ENCODE data around the gene WNT11.

Gene WNT11

DNA sequence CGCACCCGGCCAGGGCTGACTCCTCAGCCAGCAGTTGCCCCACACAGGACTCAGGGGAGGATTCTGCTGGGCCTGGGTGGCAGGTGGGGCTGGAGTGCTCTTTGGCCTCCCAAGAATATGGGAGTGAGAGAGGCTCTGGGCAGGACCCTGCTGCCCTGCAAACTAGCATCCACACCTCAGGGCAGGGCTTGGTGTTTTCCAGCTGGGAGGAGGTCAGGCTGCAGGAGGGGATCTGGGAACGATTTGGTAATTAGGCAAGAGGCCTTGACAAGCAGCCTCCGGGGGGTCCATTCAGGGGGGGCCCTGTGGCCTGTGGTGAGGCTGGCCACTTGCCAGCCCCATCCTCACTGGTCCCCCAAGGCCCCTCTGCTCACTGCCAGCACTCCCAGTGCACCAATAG, 35.8 kb downstream of the WNT11 start:
- DNase-seq: no peak

DNA sequence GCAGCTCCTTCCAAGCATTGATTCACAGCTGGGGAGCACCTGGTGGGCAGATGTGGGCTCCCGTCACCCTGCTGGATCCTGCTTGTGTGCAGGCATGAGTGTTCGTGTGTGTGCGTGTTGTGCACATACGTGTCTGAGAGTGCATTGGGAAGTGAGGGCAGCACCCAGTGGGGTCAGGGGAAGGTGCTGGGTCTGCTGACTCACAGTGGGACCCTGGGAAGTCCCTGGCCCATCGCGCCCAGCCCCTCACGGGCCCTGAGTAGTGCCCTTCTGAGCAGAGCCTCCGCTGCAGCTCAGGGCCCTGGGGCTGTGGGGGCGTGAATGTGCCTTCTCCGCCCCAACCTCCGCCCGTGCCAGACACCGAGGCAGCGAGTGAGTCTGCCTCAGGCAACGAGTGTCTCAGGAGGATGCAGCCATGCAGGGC, 36.8 kb downstream of the WNT11 start:
- DNase-seq: no peak

DNA sequence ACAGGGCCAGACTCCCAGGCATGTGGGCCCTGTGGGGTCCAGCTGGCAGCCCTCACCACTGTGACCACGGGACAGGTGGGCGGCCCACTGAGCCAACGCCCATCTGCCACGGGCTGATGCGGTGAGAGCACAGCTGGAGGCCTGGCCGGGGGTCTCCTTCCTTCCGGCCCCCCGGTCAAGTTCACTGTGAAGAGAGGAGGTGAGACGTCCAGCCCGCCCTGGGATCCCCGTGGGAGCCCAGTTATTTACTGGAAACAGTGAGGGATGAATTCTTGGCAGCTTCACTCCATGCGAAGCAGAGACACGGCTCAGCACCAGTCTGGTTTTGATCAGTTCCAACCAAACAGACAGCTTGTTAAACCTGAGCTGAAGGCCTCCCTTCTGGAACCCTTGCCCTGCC, 38.7 kb downstream of the WNT11 start:
- DNase-seq: no peak

DNA sequence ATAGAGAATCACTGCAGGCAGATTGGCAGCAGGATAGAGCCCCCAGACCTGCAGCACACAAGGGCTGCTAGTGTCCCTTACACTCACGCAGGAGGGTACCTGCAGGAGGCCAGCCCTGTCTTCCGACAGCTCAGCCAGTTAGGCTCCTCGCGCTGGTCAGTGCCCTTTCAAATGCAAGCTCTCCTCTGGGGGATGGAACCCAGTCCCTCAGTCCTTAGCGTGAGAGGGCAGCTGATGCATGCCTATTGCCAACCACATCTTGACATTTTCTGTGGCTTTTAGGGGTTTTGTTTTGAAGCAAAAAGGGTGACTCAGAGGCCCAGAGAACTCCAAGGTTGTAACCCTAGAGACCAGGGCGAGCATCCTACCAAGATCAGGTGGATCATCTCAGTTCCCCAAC, 40.0 kb downstream of the WNT11 start:
- DNase-seq: no peak

DNA sequence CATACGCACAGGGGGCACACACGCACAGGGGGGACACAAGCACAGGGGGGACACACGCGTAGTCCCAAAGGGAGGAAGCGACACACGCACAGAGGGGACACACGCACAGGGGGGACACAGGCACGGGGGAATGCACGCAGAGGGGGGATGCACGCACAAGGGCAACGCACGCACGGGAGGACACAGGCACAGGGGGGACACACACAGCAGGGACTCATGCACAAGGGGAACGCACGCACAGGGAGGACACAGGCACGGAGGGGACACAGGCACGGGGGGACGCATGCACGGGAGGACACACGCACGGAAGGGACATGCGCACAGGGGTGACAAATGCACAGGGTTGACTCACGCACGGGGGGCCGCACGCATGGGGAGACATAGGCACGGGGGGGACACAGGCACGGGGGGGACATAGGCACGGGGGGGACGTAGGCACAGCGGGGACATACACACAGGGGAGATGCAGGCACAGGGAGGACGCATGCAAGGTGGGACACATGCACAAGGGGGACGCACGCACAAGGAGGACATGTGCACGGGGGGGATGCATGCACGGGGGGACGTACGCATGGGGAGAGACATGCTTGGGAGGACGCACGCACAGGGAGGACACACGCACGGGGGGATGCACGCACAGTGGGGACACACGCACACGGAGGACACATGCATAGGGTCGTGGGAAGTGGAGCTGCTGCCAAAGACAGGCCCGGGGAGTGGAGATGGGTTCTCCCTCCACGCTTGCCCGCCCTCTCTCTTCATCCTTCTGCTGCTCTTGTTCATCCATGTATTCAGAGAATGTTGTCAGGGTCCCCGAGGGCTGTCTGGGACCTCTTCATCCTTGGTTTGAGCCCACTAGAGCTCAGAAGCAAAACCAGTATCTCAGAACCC, 41.2 kb downstream of the WNT11 start:
- no peak for DNase-seq

DNA sequence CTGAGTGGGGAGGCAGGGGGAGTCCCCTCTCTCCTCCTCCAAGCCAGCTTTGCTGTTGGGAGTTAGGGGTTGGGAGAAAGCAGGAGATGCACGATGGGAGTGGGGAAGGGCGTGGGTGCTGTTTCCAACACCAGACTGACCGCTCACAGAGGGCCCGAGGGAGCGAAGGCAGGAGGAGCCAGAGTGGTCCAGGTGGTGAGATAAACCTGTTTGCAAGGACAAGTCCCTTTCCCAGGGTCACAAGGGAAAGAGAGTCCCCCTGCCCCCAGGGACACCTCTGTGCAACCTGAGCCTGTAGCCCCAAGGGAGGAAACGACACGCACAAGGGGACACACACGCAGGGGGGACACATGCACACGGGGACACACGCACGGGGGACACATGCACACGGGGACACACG, 42.2 kb downstream of the WNT11 start:
- DNase-seq: no peak

DNA sequence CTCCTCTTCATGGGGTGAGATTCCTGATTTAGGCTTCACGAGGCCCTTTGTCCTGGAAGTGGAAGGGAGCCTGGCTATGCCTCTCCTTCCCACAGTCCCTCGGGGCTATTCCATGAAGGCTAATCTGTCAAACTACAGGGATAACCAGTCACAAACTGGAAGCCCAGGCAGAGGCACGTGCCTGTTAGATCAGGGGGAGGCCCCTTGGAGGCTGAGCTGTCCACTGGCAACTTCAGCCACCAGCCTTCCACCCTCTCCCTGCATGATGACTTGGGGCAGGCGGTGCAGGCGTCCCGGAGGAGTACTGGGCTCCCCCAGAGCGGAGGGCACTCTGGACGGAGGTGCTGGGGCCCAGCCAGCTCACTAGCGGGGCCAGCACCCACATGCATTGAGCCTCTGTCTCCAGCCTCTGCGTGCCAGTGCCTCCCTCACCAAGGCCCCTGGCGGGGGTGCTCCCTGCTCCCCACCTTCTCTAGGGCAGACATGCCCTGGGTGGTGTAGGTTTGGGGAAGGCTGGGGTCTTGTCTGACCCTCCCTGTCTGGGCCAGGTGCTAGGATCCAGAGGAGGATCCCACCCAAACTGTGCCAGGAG, 42.9 kb downstream of the WNT11 start:
- no peak for DNase-seq

DNA sequence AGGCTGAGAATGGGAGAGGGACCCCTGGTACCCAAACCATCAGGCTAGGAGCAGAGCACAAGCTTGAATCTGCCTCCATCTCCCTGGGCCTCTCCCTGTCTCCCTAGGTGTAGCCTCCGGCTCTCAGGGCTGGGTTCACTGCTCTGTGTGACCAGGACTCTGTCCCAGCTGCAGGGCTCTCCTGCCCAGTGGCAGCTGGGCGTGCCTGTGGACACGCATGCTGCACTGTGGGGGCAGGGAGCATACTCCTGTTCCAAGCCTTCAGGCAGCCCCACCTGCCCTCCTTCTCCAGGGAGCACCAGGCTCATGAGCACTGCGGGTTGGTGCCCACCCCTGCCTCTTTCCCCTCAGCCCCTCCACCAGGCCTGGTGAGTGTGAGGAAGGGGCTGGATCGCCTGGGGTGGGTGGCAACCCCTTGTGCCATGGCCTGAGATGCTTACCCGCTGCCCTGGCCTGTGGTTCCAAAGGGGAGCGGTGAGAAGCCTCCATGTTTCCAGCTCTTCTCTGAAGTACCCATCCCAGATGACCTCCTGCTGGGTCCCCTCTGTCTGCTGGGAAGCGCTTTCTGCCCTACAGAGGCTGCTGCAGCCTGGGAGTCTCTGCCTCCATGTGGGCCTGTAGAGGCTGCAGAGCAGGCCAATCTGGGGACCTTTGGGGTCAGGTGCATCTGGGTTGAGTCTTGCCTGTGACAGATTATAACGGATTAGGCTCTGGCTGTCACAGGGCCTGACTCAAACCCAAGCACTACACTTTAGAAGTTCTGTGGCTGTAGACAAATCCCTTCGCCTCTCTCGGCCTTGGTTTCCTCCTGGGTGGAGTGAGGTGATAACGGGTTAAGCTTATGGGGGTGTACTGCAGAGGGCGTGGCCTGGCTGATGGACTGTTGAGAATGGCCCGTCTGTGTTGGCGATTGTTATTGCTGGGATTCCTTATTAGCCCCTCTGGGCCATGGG, 43.7 kb downstream of the WNT11 start:
- DNase-seq: no peak

DNA sequence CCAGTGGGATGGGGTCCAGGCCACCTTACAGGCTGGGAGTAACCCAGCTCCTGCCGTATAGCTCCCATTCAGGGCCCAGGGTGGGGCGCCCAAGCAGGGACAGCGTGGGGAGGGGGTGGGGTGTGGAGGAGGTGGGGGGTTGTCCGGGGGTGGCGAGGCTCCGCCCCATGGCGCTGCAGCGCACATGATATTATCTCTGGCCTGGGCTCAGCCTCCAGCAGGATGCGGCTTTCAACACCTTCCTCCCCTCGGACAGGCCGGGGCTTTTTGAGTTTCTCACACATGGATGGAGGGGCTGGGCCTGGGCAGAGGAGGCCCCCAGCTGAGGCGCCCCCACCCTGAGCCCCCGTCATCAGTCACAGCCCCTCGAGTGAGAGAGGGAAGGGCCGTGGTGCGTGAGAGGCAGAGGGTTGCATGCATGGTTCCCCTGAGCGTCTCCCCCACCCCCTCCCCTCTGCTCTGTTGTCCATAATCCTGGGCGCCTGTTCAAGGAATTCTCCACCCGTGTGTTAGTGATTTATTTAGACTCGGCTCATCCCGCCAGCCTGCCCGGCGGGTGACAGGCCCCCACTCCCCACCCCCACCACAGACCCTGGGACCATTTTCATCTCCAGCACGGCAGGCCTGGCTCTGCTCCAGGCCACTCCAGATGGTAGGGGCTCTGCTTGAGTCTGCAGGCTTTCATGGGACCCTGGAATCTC, 44.9 kb downstream of the WNT11 start:
- DNase-seq: no peak

DNA sequence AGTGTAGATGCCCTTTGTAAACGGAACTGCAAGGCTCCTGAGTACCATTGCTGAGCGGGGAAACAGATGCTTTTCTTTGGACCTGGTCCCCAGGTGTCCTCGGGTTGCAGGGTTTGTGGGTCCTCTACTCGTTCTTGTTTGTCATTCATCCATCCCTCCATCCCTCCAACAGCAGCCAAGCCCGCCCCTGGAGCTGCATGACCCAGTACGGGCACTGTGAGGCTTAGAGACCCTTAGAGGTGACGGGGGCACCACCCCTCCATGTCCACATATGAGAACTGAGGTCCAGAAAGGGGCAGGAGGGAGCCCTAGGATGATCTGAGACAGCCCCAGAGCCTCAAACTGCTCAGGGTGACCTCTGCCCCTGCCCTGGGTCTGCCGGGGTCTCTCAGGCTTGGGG, 45.4 kb downstream of the WNT11 start:
- DNase-seq: no peak

DNA sequence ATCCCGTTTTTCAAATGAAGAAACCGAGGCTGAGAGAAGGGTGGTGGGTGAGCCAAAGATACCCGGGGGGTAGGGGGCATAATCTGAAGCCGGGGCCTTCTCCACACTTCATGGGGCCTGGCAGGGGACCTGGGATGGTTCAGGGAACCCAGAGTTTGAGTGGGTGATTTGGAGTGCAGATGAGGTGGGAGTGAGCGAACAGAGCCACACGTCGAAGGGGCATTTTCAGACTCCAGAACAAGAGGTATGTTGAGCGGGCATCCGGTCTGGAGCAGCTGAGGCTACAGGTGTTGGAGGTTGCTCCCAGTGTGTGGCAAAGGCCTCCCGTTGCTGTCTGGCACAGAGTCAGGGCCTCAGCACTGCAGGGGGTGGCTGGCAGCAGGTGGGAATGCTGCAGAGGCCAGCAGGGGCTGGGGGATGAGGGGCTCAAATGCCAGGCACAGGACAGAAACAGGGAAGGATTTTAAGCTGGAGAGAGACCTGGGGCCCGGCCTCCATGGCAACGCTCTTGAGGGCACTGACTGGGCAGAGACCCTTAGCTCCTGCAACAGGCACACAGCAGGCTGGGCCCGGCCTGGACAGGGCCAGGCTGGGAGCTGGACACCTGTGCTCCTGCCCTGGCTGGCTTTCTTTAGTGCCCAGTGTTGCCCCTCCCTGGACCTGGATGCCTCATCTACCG, 46.2 kb downstream of the WNT11 start:
- DNase-seq: no peak

DNA sequence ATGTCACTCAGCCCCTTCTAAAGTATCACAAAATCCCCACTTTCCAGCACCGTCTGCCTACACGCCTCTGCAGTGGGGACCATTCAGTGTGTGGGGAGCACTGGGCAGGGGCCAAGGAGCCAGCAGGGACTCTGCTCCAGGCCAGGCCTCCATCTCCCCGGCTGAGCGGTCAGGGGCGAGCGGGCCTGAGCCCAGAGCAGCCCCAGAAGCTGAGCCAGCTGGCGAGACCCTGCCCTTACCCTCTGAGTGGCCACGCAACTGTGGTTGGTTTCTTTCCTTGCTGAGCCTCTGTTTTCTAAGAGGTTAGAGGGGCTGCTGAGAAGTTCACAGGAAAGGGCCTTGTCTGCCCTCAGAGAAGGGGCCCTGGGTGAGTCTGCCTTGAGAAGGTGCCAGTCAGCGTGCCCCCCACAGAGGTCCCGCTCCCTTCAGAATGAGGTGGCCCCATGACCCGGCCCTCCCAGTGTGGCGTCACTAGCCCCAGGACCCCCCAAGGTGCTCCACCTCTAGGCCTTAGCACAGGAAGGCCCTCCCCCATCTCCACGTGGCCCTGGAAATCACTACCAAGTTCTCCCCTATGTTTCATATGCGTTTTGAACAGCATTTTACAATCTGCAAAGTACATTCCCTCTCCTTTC, 46.9 kb downstream of the WNT11 start:
- DNase-seq: no peak

DNA sequence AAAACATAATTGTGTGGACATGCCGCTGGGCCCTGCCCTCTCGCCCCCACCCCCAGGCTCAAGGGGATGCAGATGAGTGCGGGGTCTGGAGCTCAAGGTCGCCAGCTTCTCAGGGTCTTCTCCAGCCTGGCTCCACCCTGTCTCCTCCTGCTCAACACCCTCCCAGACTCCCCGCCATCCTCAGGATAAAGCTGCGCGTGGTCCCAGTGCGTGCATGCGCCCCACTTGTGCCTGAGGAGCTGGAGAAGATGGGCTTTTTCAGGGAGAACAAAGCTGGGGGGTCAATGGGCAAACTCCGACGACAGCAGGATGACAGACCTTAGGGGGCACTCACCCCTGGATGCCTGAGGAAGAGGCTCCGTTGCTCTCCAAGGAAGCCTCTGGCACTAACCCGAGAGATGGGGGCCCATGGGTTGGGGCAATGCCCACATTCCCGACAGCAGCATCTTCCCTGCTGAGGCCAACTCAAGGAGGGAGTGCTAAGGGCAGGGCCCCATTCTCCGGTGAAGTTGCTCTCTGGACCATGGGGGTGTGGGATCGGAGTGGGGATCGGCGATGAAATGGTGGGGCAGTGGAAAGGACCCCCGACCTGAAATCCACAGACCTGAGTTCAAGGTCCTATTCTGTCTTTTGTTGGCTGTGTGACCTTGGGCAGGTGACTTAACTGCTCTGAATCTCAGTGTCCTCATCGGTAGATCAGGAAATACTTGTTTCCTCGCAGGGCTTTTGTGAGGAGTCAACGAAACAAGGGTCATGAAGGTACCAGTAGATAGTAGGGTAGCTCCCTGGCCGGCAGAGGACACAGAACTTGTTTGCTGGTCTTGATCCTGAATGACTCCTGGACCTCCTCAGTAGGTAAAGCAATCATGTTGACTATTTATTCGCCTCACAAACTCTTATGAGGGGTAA, 47.7 kb downstream of the WNT11 start:
- no peak for DNase-seq

DNA sequence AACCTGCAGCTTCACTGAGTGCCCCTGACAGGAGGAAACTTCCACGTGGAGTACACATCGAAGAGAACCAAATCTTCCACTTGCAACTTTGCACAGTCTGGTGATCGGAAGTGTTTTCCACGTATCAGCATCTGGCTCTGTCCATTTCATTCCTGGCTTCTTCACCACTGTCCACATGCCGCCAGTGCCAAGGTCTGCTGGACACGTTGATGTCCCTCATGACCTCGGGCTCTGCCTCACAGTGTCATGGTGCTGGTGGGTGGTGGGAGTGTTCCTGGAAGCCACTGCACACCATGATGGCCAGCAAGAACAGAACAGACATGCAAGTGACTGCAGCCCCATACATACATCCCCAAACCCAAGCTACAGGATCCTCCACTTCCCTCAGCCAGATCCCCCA, 48.4 kb downstream of the WNT11 start:
- DNase-seq: no peak

DNA sequence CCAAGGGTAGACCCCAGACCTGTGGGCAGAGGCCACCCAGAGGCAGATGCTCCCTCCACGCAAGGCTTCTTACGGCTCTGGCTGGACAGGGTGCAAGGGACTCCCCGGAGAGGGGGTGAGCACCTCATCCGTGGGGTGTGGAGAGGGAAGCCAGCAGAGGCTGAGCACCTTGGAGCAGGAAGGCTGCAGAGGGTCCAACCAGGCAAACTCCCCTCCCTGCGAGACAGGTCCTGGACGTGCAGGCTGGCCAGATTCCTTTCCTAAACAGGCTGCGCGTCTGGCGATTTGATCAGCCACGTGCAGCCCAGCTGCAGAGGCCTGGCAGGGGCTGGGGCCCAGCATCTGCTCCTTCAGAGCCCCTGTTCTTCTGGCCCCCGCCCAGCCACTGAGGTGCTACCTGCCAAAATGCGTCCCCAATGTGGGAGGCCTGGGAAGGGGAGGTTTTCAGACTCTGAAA, 49.3 kb downstream of the WNT11 start:
- DNase-seq: no peak

DNA sequence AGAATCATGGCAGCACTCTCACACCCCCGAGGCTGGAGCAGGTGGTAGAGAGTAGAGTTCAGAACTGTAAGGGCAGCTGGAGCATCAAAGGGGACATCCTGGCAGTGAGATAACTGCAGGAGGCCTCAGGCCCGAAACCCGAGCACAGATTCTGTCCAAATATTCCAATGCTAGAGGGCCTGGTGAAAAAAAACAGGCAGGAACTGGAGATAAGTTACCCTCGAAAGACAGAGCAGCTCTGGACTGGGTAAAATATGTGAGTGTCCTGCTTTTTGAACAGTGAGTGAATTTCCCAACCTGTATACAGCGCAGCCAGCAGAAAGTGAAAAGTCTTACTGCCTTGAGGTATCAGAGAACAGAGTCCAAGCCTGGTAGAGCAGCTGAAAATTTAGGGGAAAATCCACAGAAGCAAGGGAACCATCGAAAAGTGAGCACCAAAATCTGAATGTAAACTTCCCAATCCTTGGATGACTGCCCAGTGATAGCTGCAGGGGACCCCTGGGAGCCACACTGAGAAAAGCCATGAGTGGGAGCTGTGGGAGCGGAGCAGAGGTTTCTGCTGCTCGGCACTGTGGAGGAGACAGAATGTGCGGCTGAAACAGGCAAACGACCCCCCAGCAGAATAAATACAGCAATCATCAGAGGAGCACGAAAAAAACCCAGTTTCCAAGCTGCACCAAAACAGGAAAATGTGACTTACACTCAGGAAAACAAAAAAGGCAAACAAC, 50.6 kb downstream of the WNT11 start:
- no peak for DNase-seq

DNA sequence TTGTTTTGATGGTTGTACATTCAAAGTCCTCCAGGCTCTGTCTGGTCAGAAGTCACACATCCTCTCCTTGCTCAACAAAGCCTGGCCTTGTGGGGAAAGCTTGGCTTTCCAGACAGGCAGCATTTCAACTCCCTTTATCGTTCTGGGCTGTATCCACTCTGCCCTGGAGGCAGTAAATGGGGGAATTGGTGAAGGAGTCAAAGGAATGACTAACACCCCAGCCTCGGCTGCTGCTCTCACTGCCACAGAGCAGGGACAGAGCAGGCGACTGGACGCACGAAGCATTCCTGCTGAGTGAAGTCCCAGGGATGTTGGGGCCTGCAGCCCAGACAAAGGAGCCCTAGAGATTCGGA, 52.8 kb downstream of the WNT11 start:
- DNase-seq: no peak

DNA sequence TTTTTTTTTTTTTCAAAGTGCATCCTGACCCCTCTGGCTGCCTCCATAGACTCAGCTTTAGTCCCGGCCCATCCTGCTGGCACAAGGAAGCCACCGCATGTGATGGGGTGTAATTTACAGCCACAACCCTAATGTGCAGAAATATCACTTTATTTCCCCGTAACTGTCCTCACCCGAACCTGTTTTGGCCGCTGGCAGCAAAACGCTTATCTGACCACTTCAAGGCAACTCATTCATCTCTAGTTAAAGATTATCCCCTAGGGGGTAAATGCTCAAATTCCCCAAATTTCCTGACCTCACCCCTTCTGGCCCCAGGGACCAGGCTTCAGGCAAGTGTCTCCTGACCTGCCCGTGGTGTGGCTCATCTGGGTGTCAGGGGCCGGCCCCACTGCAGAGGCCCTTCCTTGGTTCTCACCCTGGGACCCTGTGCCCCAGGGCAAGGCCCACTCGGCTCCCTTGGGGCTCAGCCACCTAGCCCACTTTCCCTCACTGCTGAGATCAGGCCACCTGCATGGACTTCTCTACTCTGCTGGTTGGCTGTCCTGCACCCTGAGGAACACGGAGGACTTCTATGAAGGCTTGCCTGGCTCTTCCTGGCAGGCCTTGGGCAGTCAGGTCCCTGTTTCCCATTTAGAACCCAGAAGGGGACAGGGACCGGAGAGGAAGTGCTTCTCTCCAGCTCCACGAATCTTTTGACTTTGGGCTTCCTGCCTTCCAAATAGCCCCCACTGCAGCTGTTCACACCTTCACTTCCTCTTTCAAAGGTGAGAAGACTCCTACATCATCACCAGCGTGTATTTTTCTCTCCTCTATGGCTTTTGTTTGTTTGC, 53.3 kb downstream of the WNT11 start:
- no peak for DNase-seq

DNA sequence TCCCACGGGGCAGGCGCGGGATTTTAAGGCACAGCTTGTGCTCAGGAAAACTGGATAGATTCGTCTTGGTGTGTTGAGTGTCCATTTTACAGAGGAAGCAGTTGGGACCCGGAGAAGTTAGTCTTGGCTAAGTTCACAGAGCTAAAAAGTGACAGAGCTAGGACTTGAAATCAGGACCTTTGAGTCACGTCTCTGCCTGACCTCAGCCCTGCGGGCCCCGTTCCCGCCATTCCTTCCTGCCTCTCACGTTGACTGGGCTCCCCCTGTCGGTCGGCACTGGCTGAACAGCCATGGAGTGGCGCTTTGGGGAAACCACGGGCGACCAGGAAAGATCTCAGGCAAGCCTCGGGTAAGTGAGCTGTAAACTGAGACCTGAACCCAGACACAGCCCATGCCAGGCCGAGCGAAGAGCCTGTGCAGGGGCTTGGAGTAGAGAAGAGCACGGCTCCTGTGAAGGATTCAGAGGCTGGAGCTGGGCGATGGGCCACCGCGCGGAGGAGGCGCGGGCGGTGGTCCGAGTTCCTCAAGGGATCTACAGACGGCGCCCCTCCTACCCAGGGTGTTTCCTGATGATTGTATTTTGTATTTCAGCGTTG, 54.1 kb downstream of the WNT11 start:
- DNase-seq: peak; percentile 59 to 79

Data from bone marrow (tissue), 2 donors.